Activated naive CD4-positive, alpha-beta T cell (primary cell): ENCODE measurements around the gene PLEKHG2.
"Not testable (repeated sequence)": the region's sequence is repeated elsewhere in the genome, so short reads cannot be mapped to it uniquely, and the experiment has no call there.

Experiments used
- DNase-seq, 4 experiments: peaks; one replicate each; lab custom pipeline; 2025; lab: John Stamatoyannopoulos, UW

The PLEKHG2 gene

DNA sequence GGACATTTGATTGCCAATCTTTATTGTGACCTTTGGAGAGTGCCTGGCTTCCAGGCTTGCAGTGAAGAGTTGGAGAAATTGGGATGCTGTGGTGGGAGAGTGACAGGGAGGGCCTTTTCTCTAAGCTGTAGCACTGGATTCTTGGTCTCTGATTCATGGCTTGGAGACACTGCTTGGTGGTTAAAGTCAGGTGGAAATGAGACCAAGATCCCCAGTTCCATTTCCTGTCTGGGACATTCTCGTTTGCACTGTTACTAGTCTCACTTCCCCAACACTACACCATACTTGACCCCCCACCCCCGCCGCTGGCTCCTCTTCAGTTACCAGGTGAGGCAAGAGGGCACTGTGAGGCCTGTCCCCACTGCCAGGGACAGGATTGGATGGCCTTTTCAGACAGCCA lies 35.8 kb downstream of the PLEKHG2 start:
- no peak for DNase-seq

DNA sequence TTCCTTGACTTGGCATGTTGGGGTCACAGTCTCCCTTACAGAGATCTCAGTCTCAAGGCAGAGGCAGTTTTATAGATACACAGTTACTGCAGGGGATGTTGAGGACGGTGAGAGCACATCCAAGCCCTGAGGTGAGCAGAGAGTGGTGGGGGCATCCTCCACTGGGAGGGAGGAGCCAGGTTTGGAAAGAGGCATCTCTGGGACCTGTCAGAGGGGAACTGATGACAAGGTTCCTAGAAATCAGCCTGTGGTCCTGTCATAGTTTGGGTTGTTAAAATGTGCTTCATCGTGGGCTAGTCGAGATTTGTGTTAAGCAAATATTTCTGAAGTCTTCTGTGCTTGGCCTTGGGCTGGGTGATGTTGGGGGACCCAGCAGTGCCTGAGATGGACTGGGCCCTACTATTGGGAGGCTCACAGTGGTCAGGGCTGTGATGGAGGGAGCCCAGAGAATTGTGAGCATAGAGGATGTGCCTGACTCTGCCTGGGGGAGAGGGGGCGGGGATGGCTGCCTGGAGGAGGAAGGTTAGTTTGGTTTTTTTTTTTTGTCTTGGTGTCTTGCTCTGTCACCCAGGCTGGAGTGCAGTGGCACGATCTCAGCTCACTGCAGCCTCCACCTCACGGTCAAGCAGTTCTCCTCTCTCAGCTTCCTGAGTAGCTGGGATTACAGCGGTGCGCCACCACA lies 36.8 kb downstream of the PLEKHG2 start:
- no peak for DNase-seq

- not testable (repeated sequence) for DNase-seq
These were observed 38.8 kb downstream of the PLEKHG2 start for GRCh38 chr19:39451257-39451656.

DNA sequence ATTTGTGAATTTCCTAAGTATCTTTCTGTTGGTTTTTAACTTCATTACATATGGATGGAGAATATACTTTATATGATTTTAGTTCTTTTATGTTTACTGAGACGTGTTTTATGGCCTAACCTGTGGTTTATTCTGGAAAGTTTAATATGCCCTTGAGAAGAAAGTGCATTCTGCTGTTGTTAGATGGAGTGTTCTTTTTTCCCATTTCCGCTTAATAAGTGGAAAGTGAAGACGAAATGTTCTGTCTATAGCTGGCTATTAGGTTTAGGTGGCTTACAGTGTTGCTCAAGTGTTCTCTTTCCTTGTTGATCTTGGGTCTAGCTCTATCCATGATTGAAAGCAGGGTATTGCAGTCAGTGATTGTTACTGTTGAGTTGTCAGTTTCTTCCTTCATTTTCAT lies 50.9 kb downstream of the PLEKHG2 start:
- no peak for DNase-seq

DNA sequence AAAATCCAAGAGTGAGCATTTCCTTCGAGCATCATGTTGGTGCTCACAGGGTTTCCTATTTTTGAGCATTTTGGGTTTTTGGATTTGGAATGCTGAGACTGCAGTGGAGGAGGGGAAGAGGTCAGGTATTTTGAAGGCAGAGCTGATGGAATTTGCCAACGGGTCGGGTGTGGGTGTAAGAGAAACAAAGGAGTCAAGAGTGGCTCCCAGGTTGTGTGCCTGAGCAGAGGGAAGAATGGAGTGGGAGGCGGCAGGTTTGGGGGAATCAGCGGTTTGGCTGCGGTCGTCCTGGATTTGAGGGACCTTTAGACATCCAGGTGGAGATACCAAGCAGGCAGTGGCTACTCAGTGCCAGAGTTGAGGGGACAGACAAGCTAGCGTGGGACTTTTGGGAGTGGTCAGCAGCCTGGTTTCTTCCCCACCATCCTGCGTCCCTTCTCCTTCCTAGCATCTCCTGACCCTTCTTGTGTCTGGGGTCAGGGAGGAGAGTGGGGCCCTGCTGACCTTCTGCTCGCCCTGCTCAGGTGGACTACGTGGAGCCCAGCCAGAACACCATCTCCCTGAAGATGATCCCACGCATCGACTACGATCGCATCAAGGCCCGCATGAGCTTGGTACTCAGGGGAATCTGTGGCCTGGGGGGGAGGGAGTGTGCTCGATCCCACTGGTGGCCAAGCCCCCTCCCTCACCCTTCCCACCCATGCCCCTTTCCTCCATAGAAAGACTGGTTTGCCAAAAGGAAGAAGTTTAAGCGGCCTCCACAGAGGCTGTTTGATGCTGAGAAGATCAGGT lies 53.7 kb downstream of the PLEKHG2 start:
- DNase-seq: no peak

DNA sequence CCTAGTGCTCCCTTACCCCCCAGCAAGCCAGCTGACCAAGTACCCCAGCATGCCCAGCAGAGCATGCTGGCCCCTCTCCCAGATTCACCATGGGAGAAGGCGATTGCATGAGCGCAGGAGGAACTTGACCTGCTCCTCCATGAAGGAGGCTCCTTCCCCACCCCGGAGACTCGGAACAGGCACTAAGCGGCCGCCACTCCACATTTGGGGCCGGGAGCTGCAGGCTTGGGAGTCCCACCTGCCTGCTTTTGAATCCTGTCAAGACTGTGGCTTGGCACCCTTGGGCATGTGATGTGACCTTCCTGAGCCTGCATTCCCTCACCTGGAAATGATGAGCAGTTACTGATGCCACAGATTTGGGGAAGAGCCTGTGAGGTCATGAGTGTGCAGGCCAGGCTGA lies 55.5 kb downstream of the PLEKHG2 start:
- no peak for DNase-seq

DNA sequence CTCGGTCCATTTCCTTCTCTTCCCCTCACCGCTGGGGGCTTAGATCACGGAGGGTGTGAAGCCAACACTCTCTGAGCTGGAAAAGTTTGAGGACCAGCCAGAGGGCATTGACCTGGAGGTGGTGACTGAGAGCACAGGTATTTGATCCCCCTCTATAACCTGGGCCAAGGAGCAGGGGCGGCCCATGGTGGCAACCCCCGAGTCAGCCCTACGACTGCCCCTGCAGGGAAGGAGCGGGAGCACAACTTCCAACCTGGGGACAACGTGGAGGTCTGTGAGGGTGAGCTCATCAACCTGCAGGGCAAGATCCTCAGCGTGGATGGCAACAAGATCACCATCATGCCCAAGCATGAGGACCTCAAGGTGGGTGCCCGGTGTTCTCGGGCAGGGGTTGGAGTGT lies 56.6 kb downstream of the PLEKHG2 start:
- DNase-seq: no peak

DNA sequence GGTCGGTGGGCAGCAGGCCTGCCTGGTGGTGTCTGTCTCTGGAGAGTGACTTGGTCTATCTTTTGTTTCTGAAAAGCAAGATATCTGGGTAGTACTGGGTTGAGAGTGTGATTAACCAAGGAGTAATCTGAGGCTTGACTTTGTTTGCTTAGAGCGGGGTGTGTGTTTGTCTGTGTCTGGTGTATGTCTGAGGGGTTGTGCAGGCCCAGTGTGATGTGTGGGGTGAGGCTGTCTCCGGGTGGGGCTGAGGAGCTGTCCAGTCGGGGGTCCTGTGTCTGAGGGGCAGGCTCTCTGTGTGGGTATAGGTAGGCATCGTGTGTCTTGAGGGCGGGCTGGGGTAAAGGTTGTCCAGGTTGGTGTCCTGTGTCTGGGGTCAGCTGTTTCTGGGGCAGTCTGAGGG lies 57.1 kb downstream of the PLEKHG2 start:
- DNase-seq: no peak

- no peak for DNase-seq
These were observed 58.4 kb downstream of the PLEKHG2 start for GRCh38 chr19:39470724-39471339.

DNA sequence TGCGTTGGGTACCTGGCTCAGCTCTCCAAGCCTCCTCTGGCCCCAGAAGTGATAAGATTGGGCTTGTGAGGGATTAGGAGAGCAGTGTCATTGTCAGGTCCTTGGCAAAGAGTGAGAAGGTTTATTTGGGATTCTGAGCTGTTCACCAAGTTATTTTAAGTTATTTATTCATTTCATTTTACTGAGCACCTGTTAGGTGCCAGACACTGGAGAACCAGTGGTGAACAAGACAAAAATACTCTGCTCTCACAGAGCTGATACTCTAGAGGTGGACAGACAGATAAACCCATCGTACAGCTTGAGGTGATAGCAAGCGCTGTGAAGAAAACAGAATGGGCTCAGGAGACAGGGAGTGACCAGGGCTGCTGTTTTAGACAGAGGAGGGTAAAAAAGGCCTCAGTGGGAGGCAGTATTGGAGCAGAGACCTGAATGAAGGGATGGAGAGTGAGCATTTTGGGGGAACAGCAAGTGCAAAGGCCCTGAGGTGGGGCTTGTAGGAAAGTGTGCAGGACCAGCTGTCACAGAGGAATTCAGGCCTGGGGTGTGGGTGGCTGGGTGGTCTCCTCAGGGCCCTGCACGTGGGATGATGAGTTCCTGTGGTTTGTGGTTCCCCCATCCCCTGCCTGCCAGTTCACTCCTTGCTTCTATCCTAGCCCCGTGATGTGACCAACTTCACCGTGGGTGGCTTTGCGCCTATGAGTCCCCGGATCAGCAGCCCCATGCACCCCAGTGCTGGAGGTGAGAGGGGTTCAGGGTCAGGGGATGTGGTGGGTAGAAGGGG lies 59.5 kb downstream of the PLEKHG2 start:
- DNase-seq: no peak

GRCh38 chr19:39472746-39473442 lies 60.4 kb downstream of the PLEKHG2 start:
- DNase-seq: no peak

- no peak for DNase-seq
These were observed 61.0 kb downstream of the PLEKHG2 start for GRCh38 chr19:39473443-39473960.

GRCh38 chr19:39474139-39474620 lies 61.7 kb downstream of the PLEKHG2 start:
- peak; percentile 51 to 78 (median 69) for DNase-seq

GRCh38 chr19:39475748-39476147 lies 63.3 kb downstream of the PLEKHG2 start:
- no peak for DNase-seq
